SK-N-SH (cell line): Measurements from ENCODE around the gene SLCO4A1. TPM values are rescaled to one million over a fixed set of nuclear protein-coding genes. Genes with fewer than 3 reads are reported as not detected.

ENCODE experiments used
- CTCF ChIA-PET: fragments of 300-600, 350-600 bp; formaldehyde crosslinking; extraction: SDS; loops from one replicate; lab custom pipeline; 2021; lab: Yijun Ruan, JAX
- POLR2A ChIA-PET: fragments of 350-600 bp; sonication (Branson Sonifier 250); formaldehyde crosslinking; extraction: SDS; loops from one replicate; lab custom pipeline; 2020; ENCODE audit warnings: antibody characterized with exemption, inconsistent platforms; lab: Yijun Ruan, JAX
- DNase-seq: peaks from one replicate; pipeline ENCODE4 v3.0.0; 2012
- H2AFZ ChIP-seq: fragments of 200-600 bp; sonication (generic); 2 replicates; pipeline ENCODE4 v1.8.1; 2016; ENCODE audit warnings: antibody characterized with exemption, mild to moderate bottlenecking, low read depth
- H3F3A ChIP-seq: fragments of 200-600 bp; sonication (generic); replicated peaks from 2 replicates; pipeline ENCODE3; 2016; ENCODE audit warnings: antibody characterized with exemption, mild to moderate bottlenecking; ENCODE audit not compliant: insufficient read depth
- H3K27ac ChIP-seq, 2 experiments: fragments of 200-500 bp in 1 of 2; fragments of 200-600 bp in 1 of 2; sonication (Bioruptor generic) in 1 of 2; sonication (generic), shearing (Covaris generic) in 1 of 2; 2 replicates each; pipeline versions ENCODE4 v1.5.1 to v1.6.1; 2014 to 2016; ENCODE audit warnings: low read depth in 2 of 2, inconsistent platforms in 1 of 2, low read length in 1 of 2, mild to moderate bottlenecking in 1 of 2, mixed read lengths in 1 of 2
- H3K27me3 ChIP-seq: fragments of 200-600 bp; sonication (generic), shearing (Covaris generic); 2 replicates; pipeline ENCODE4 v1.6.1; 2016; ENCODE audit warnings: mixed run types; ENCODE audit not compliant: insufficient read depth
- H3K36me3 ChIP-seq, 2 experiments: fragments of 200-500 bp in 1 of 2; fragments of 200-600 bp in 1 of 2; sonication (Bioruptor generic) in 1 of 2; sonication (generic) in 1 of 2; replicated peaks in 1 of 2; 2 replicates each; pipeline versions ENCODE3 to v1.5.1; 2014 to 2016; ENCODE audit warnings: low read length in 1 of 2, mild to moderate bottlenecking in 1 of 2; ENCODE audit not compliant: insufficient read depth in 2 of 2, control insufficient read depth in 1 of 2
- H3K4me1 ChIP-seq, 2 experiments: fragments of 200-500 bp in 1 of 2; fragments of 200-600 bp in 1 of 2; sonication (Bioruptor generic) in 1 of 2; sonication (generic), shearing (Covaris generic) in 1 of 2; 2 replicates each; pipeline versions ENCODE4 v1.5.1 to v1.6.1; 2014 to 2016; ENCODE audit warnings: low read depth in 1 of 2, low read length in 1 of 2, mixed run types in 1 of 2; ENCODE audit not compliant: insufficient read depth in 2 of 2, control insufficient read depth in 1 of 2
- H3K4me2 ChIP-seq: fragments of 200-600 bp; sonication (generic), shearing (Covaris generic); 2 replicates; pipeline ENCODE4 v1.6.1; 2017; ENCODE audit warnings: mixed run types
- H3K4me3 ChIP-seq, 2 experiments: fragments of 200-500 bp in 1 of 2; fragments of 200-600 bp in 1 of 2; sonication (Bioruptor generic) in 1 of 2; sonication (generic), shearing (Covaris generic) in 1 of 2; 2 replicates each; pipeline versions ENCODE4 v1.5.1 to v1.8.1; 2014 to 2016; ENCODE audit warnings: low read depth in 2 of 2, inconsistent platforms in 1 of 2, low read length in 1 of 2, mild to moderate bottlenecking in 1 of 2, mixed read lengths in 1 of 2, moderate library complexity in 1 of 2
- H3K79me2 ChIP-seq: fragments of 200-600 bp; sonication (generic); 2 replicates; pipeline ENCODE4 v1.8.1; 2017; ENCODE audit warnings: mild to moderate bottlenecking; ENCODE audit not compliant: insufficient read depth
- H3K9ac ChIP-seq: fragments of 200-600 bp; sonication (generic); 2 replicates; pipeline ENCODE4 v1.6.1; 2017; ENCODE audit warnings: mixed run types
- H3K9me2 ChIP-seq: fragments of 200-600 bp; sonication (generic); 2 replicates; pipeline ENCODE4 v1.6.1; 2017; ENCODE audit warnings: mixed run types
- H3K9me3 ChIP-seq: fragments of 200-600 bp; sonication (generic); 2 replicates; pipeline ENCODE4 v1.6.1; 2017; ENCODE audit warnings: mixed run types, mild to moderate bottlenecking, moderate library complexity
- H4K20me1 ChIP-seq: fragments of 200-600 bp; sonication (generic); 2 replicates; pipeline ENCODE4 v1.6.1; 2017; ENCODE audit warnings: mild to moderate bottlenecking, mixed run types; ENCODE audit not compliant: insufficient read depth
- EP300 ChIP-seq, 2 experiments: IDR thresholded peaks; 2 replicates each; pipeline versions ENCODE4 v1.4.0 to v1.6.1; 2012; ENCODE audit warnings: borderline replicate concordance in 1 of 2, low read depth in 1 of 2, low read length in 1 of 2
- EZH2phosphoT487 ChIP-seq: fragments of 200-600 bp; sonication (generic); IDR thresholded peaks from 2 replicates; pipeline ENCODE4 v1.6.1; 2017; ENCODE audit warnings: low read depth, mixed run types, mild to moderate bottlenecking, antibody characterized with exemption, moderate library complexity, borderline replicate concordance
- FOXM1 ChIP-seq: IDR thresholded peaks from 2 replicates; pipeline ENCODE4 v1.4.0; 2012; ENCODE audit warnings: low read depth, mild to moderate bottlenecking
- GABPA ChIP-seq: IDR thresholded peaks from 2 replicates; pipeline ENCODE4 v1.4.0; 2012; ENCODE audit warnings: low read depth, mild to moderate bottlenecking
- GATA2 ChIP-seq: sonication (generic); formaldehyde crosslinking; IDR thresholded peaks from 2 replicates; pipeline ENCODE4 v1.5.0; 2020; ENCODE audit warnings: mild to moderate bottlenecking, missing genetic modification reagents
- NFIC ChIP-seq: IDR thresholded peaks from 2 replicates; pipeline ENCODE4 v1.4.0; 2012; ENCODE audit warnings: borderline replicate concordance
- NRF1 ChIP-seq: IDR thresholded peaks from 2 replicates; pipeline ENCODE4 v1.6.1; 2012; ENCODE audit warnings: low read depth, mild to moderate bottlenecking, low read length
- POLR2AphosphoS5 ChIP-seq: IDR thresholded peaks from 2 replicates; pipeline ENCODE4 v1.6.1; 2012; ENCODE audit warnings: low read depth, low read length
- RFX5 ChIP-seq: IDR thresholded peaks from 2 replicates; pipeline ENCODE4 v1.6.1; 2012; ENCODE audit warnings: mild to moderate bottlenecking, improper control_type of control experiment, low read length
- RXRA ChIP-seq: IDR thresholded peaks from 2 replicates; pipeline ENCODE4 v1.4.0; 2012; ENCODE audit warnings: low read depth, mild to moderate bottlenecking, borderline replicate concordance
- SMC3 ChIP-seq: IDR thresholded peaks from 2 replicates; pipeline ENCODE4 v1.6.1; 2012; ENCODE audit warnings: low read depth, low read length, improper control_type of control experiment
- TAF1 ChIP-seq: IDR thresholded peaks from 2 replicates; pipeline ENCODE4 v1.6.1; 2012; ENCODE audit warnings: low read depth, mild to moderate bottlenecking, low read length, moderate library complexity, borderline replicate concordance
- TEAD4 ChIP-seq: IDR thresholded peaks from 2 replicates; pipeline ENCODE4 v1.4.0; 2012; ENCODE audit warnings: mild to moderate bottlenecking, borderline replicate concordance; ENCODE audit not compliant: insufficient read depth
- YY1 ChIP-seq: IDR thresholded peaks from 2 replicates; pipeline ENCODE4 v1.4.0; 2012; ENCODE audit warnings: low read depth, mild to moderate bottlenecking
- WGBS: methylation state at CpG from one replicate; pipeline ENCODE4 v1.1.6; 2017; ENCODE audit warnings: low lambda C conversion rate; 5-methylcytosine and 5-hydroxymethylcytosine counted together
- polyA plus RNA-seq, 3 experiments: library from polyadenylated mRNA; depleted of rRNA; stranded (reverse); fragments of >200 nt; gene quantifications; 2 replicates each; pipeline ENCODE4 v1.2.3, GENCODE V29; 2012
- TF ChIP-seq, protein P1 (sequence below): IDR thresholded peaks from 2 replicates; pipeline ENCODE4 v1.6.1; 2012; ENCODE audit warnings: mild to moderate bottlenecking, low read depth, low read length, moderate library complexity
- TF ChIP-seq, protein P2 (sequence below): fragments of 200-600 bp; sonication (generic); IDR thresholded peaks from 2 replicates; pipeline ENCODE4 v1.6.1; 2017; ENCODE audit warnings: antibody characterized with exemption, mild to moderate bottlenecking, moderate library complexity
- TF ChIP-seq, protein P3 (sequence below): fragments of 150-350 bp; IDR thresholded peaks from 2 replicates; pipeline ENCODE4 v1.6.1; 2017; ENCODE audit warnings: antibody characterized with exemption, low read length, low read depth, borderline replicate concordance
- TF ChIP-seq, protein P4 (sequence below): fragments of 150-350 bp; IDR thresholded peaks from 2 replicates; pipeline ENCODE4 v1.6.1; 2016; ENCODE audit warnings: mild to moderate bottlenecking, low read depth, low read length

The SLCO4A1 gene
- polyA plus RNA-seq, 1 of the 3 experiments (the other 2 are of a cell fraction) = 0.33 TPM

DNA sequence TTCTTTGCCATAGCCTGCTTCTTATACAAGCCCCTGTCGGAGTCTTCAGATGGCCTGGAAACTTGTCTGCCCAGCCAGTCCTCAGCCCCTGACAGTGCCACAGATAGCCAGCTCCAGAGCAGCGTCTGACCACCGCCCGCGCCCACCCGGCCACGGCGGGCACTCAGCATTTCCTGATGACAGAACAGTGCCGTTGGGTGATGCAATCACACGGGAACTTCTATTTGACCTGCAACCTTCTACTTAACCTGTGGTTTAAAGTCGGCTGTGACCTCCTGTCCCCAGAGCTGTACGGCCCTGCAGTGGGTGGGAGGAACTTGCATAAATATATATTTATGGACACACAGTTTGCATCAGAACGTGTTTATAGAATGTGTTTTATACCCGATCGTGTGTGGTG is 29.5 kb downstream of the SLCO4A1 start:
- H3K9me3 ChIP-seq = no peaks in the 10 kb centered on the region
- H3K4me2 ChIP-seq = no peak overlapping the region
- ChIA-PET CTCF (interaction anchor here (1.0 to 2.2 kb wide), 3 partner anchors 117 to 120 kb away, joined by 3 to 11 read pairs (median 5); no protein-coding TSS in a partner anchor), POLR2A (no interaction called here)
- TF ChIP-seq TAF1 (no peak), NRF1 (no peak), RXRA (no peak), FOXM1 (no peak), POLR2AphosphoS5 (no peak), EZH2phosphoT487 (no peak), GATA2 (CRISPR knock-in tag) (no peak), YY1 (no peak), RFX5 (no peak), TEAD4 (no peak), EP300 (IDR thresholded peaks at IDR 0.05; ENCODE audit: borderline replicate concordance in 1 of 2, low read depth in 1 of 2, low read length in 1 of 2) (no peak), SMC3 (no peak), NFIC (no peak), GABPA (no peak)
- TF ChIP-seq, protein P1, sequence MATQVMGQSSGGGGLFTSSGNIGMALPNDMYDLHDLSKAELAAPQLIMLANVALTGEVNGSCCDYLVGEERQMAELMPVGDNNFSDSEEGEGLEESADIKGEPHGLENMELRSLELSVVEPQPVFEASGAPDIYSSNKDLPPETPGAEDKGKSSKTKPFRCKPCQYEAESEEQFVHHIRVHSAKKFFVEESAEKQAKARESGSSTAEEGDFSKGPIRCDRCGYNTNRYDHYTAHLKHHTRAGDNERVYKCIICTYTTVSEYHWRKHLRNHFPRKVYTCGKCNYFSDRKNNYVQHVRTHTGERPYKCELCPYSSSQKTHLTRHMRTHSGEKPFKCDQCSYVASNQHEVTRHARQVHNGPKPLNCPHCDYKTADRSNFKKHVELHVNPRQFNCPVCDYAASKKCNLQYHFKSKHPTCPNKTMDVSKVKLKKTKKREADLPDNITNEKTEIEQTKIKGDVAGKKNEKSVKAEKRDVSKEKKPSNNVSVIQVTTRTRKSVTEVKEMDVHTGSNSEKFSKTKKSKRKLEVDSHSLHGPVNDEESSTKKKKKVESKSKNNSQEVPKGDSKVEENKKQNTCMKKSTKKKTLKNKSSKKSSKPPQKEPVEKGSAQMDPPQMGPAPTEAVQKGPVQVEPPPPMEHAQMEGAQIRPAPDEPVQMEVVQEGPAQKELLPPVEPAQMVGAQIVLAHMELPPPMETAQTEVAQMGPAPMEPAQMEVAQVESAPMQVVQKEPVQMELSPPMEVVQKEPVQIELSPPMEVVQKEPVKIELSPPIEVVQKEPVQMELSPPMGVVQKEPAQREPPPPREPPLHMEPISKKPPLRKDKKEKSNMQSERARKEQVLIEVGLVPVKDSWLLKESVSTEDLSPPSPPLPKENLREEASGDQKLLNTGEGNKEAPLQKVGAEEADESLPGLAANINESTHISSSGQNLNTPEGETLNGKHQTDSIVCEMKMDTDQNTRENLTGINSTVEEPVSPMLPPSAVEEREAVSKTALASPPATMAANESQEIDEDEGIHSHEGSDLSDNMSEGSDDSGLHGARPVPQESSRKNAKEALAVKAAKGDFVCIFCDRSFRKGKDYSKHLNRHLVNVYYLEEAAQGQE = no peak
- TF ChIP-seq, protein P2, sequence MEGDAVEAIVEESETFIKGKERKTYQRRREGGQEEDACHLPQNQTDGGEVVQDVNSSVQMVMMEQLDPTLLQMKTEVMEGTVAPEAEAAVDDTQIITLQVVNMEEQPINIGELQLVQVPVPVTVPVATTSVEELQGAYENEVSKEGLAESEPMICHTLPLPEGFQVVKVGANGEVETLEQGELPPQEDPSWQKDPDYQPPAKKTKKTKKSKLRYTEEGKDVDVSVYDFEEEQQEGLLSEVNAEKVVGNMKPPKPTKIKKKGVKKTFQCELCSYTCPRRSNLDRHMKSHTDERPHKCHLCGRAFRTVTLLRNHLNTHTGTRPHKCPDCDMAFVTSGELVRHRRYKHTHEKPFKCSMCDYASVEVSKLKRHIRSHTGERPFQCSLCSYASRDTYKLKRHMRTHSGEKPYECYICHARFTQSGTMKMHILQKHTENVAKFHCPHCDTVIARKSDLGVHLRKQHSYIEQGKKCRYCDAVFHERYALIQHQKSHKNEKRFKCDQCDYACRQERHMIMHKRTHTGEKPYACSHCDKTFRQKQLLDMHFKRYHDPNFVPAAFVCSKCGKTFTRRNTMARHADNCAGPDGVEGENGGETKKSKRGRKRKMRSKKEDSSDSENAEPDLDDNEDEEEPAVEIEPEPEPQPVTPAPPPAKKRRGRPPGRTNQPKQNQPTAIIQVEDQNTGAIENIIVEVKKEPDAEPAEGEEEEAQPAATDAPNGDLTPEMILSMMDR = no peak
- TF ChIP-seq, protein P3, sequence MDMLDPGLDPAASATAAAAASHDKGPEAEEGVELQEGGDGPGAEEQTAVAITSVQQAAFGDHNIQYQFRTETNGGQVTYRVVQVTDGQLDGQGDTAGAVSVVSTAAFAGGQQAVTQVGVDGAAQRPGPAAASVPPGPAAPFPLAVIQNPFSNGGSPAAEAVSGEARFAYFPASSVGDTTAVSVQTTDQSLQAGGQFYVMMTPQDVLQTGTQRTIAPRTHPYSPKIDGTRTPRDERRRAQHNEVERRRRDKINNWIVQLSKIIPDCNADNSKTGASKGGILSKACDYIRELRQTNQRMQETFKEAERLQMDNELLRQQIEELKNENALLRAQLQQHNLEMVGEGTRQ = no peak
- TF ChIP-seq, protein P4, sequence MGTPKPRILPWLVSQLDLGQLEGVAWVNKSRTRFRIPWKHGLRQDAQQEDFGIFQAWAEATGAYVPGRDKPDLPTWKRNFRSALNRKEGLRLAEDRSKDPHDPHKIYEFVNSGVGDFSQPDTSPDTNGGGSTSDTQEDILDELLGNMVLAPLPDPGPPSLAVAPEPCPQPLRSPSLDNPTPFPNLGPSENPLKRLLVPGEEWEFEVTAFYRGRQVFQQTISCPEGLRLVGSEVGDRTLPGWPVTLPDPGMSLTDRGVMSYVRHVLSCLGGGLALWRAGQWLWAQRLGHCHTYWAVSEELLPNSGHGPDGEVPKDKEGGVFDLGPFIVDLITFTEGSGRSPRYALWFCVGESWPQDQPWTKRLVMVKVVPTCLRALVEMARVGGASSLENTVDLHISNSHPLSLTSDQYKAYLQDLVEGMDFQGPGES = no peak
- no peak for DNase-seq
- no peak overlapping the region for H3K27ac ChIP-seq
- H3K9me2 ChIP-seq = no peaks in the 10 kb centered on the region
- H2AFZ ChIP-seq = no peak overlapping the region
- H3K27me3 ChIP-seq = no peaks in the 10 kb centered on the region
- no peaks in the 10 kb centered on the region for H3K36me3 ChIP-seq
- no peaks in the 10 kb centered on the region for H3K79me2 ChIP-seq
- H3K4me3 ChIP-seq = no peak overlapping the region
- 86% methylated on average over 15 of the region's 15 CpGs for WGBS
- no peaks in the 10 kb centered on the region for H3F3A ChIP-seq
- peaks cover 0 to 4% of the 10 kb centered on the region in 2 experiments; a peak in 1 of 4 replicates for H3K4me1 ChIP-seq
- no peaks in the 10 kb centered on the region for H4K20me1 ChIP-seq
- H3K9ac ChIP-seq = no peak overlapping the region
